Sigmoid colon (tissue), 4 donors: ENCODE results near the gene LRRC63.

Source experiments
- CTCF ChIP-seq, 4 experiments: fragments of 450-650 bp in 3 of 4; fragments of 200-600 bp in 1 of 4; IDR thresholded peaks; one replicate each; pipeline ENCODE4 v1.5.1; 2016 to 2019; ENCODE audit warnings: antibody characterized with exemption in 4 of 4, mild to moderate bottlenecking in 3 of 4, moderate library complexity in 2 of 4
- EP300 ChIP-seq, 4 donors: sonication (generic); formaldehyde crosslinking; IDR thresholded peaks; one replicate each; pipeline ENCODE4 v1.6.1; 2017; ENCODE audit warnings: antibody characterized with exemption in 4 of 4
- POLR2A ChIP-seq, 2 donors: fragments of 450-650 bp; IDR thresholded peaks; one replicate each; pipeline ENCODE4 v1.6.1; 2016; ENCODE audit warnings: antibody characterized with exemption in 2 of 2, mild to moderate bottlenecking in 2 of 2, moderate library complexity in 2 of 2
- POLR2AphosphoS5 ChIP-seq, 4 donors: sonication (generic); formaldehyde crosslinking; IDR thresholded peaks; one replicate each; pipeline ENCODE4 v1.6.1; 2017; ENCODE audit warnings: antibody characterized with exemption in 4 of 4

GRCh38 chr13:46170268-46170667 lies 41.5 kb upstream of the LRRC63 start:
- TF ChIP-seq CTCF (IDR thresholded peaks at IDR 0.05) = no peak
- TF ChIP-seq POLR2A (IDR thresholded peaks at IDR 0.05) = no peak
- TF ChIP-seq EP300 (IDR thresholded peaks at IDR 0.05) = no peak
- TF ChIP-seq POLR2AphosphoS5 (IDR thresholded peaks at IDR 0.05) = no peak
